ENCODE measurements around the gene SCAP. TPM values are rescaled to one million over a fixed set of nuclear protein-coding genes. Genes with fewer than 3 reads are reported as not detected.
"Not testable (repeated sequence)": the region's sequence is repeated elsewhere in the genome, so short reads cannot be mapped to it uniquely, and the experiment has no call there.

SCAP gene
- total and polyA plus RNA-seq, 2 donors (not counting 1 experiment from before 2014, with no cell fraction given), result 55.8 to 113 TPM

GRCh38 chr3:47485812-47486211, 10.1 kb upstream of the SCAP start:
- Histone ChIP-seq H2AFZ (ENCODE audit: insufficient read depth, low read depth, low read length, poor library complexity, severe bottlenecking) (no peak overlapping the region), H4K20me1 (ENCODE audit: control insufficient read depth, insufficient read depth, low read length, poor library complexity, severe bottlenecking) (no peaks in the 10 kb centered on the region), H3K4me2 (replicated peaks; ENCODE audit: low read depth, low read length, poor library complexity, severe bottlenecking) (no peak overlapping the region), H3K27ac (ENCODE audit: low read length in 2 of 2) (no peak overlapping the region), H3K4me1 (ENCODE audit: control insufficient read depth in 2 of 2, insufficient read depth in 2 of 2, low read length in 2 of 2) (peaks cover under 1 to 6% of the 10 kb centered on the region in 2 donors), H3K9me3 (ENCODE audit: control extremely low read depth in 1 of 3, control insufficient read depth in 2 of 3, insufficient read depth in 1 of 3, low read length in 2 of 3) (no peaks in the 10 kb centered on the region), H3K27me3 (replicated peaks in 1 of 4; ENCODE audit: control extremely low read depth in 1 of 4, control insufficient read depth in 3 of 4, insufficient read depth in 4 of 4, low read length in 3 of 4) (no peaks in the 10 kb centered on the region), H3K36me3 (replicated peaks in 1 of 2; ENCODE audit: control extremely low read depth in 1 of 2, control insufficient read depth in 1 of 2, extremely low read depth in 1 of 2, insufficient read depth in 2 of 2, low read length in 1 of 2) (peaks cover 1 to 3% of the 10 kb centered on the region in 2 experiments), H3K79me2 (ENCODE audit: control insufficient read depth, insufficient read depth, low read length) (no peaks in the 10 kb centered on the region), H3K9ac (ENCODE audit: low read length) (no peak overlapping the region), H3K4me3 (ENCODE audit: control extremely low read depth in 1 of 5, extremely low read depth in 1 of 5, insufficient read depth in 1 of 5, low read depth in 2 of 5, low read length in 4 of 5) (no peak overlapping the region)
- ATAC-seq (ENCODE audit: low read depth), result no peak
- ChIA-PET POLR2A (interaction anchor here (0.7 kb wide), 1 partner anchor 694 kb away, joined by 6 read pairs; no protein-coding TSS in a partner anchor), CTCF (no interaction called here)
- Mint-ChIP-seq H3K4me1 (peaks cover under 1% of the 10 kb centered on the region), H3K27me3 (no peaks in the 10 kb centered on the region), H3K9me3 (ENCODE audit: insufficient read depth) (no peaks in the 10 kb centered on the region), H3K27ac (no peak overlapping the region), H3K4me3 (no peak overlapping the region)
- WGBS (ENCODE audit: insufficient coverage), result no CpG with 5 or more reads among the region's 3 CpGs
- no peak for DNase-seq
- intact Hi-C loops (cut with micrococcal nuclease), result no loop called here
- no peak for TF ChIP-seq EZH2 (IDR thresholded peaks at IDR 0.05; ENCODE audit: borderline replicate concordance, insufficient read depth, low read depth, low read length, poor library complexity, severe bottlenecking)
- no peak for TF ChIP-seq CTCF (IDR thresholded peaks at IDR 0.05)

- Histone ChIP-seq H3K4me2 (replicated peaks; ENCODE audit: low read depth, low read length, poor library complexity, severe bottlenecking) (no peak overlapping the region), H4K20me1 (ENCODE audit: control insufficient read depth, insufficient read depth, low read length, poor library complexity, severe bottlenecking) (no peaks in the 10 kb centered on the region), H3K27ac (ENCODE audit: low read length in 2 of 2) (no peak overlapping the region), H3K4me3 (ENCODE audit: control extremely low read depth in 1 of 5, extremely low read depth in 1 of 5, insufficient read depth in 1 of 5, low read depth in 2 of 5, low read length in 4 of 5) (no peak overlapping the region), H3K4me1 (ENCODE audit: control insufficient read depth in 2 of 2, insufficient read depth in 2 of 2, low read length in 2 of 2) (no peaks in the 10 kb centered on the region), H2AFZ (ENCODE audit: insufficient read depth, low read depth, low read length, poor library complexity, severe bottlenecking) (no peak overlapping the region), H3K27me3 (replicated peaks in 1 of 4; ENCODE audit: control extremely low read depth in 1 of 4, control insufficient read depth in 3 of 4, insufficient read depth in 4 of 4, low read length in 3 of 4) (no peaks in the 10 kb centered on the region), H3K36me3 (replicated peaks in 1 of 2; ENCODE audit: control extremely low read depth in 1 of 2, control insufficient read depth in 1 of 2, extremely low read depth in 1 of 2, insufficient read depth in 2 of 2, low read length in 1 of 2) (peaks cover 1 to 3% of the 10 kb centered on the region in 2 experiments), H3K9ac (ENCODE audit: low read length) (no peak overlapping the region), H3K79me2 (ENCODE audit: control insufficient read depth, insufficient read depth, low read length) (no peaks in the 10 kb centered on the region), H3K9me3 (ENCODE audit: control extremely low read depth in 1 of 3, control insufficient read depth in 2 of 3, insufficient read depth in 1 of 3, low read length in 2 of 3) (no peaks in the 10 kb centered on the region)
- Mint-ChIP-seq H3K27me3 (no peaks in the 10 kb centered on the region), H3K9me3 (ENCODE audit: insufficient read depth) (no peaks in the 10 kb centered on the region), H3K4me3 (no peak overlapping the region), H3K4me1 (peaks cover 3% of the 10 kb centered on the region), H3K27ac (no peak overlapping the region)
- ATAC-seq (ENCODE audit: low read depth) (no peak), DNase-seq (no peak)
- CTCF ChIA-PET, result interaction anchor here (0.6 kb wide), 1 partner anchor 73 kb away, joined by 3 read pairs; no protein-coding TSS in a partner anchor
- no peak for TF ChIP-seq EZH2 (IDR thresholded peaks at IDR 0.05; ENCODE audit: borderline replicate concordance, insufficient read depth, low read depth, low read length, poor library complexity, severe bottlenecking)
- TF ChIP-seq CTCF (IDR thresholded peaks at IDR 0.05), result no peak
- intact Hi-C loops (cut with micrococcal nuclease), result no loop called here
- POLR2A ChIA-PET, result no interaction called here
- no CpG with 5 or more reads among the region's 2 CpGs for WGBS (ENCODE audit: insufficient coverage)
Observed at GRCh38 chr3:47482366-47482765, 6.6 kb upstream of the SCAP start.

GRCh38 chr3:47481763-47482162, 6.0 kb upstream of the SCAP start:
- H3K27ac ChIP-seq (ENCODE audit: low read length in 2 of 2); DNase-seq; H3K27me3 Mint-ChIP-seq; H4K20me1 ChIP-seq (ENCODE audit: control insufficient read depth, insufficient read depth, low read length, poor library complexity, severe bottlenecking); H3K4me3 ChIP-seq (ENCODE audit: control extremely low read depth in 1 of 5, extremely low read depth in 1 of 5, insufficient read depth in 1 of 5, low read depth in 2 of 5, low read length in 4 of 5); H3K9me3 ChIP-seq (ENCODE audit: control extremely low read depth in 1 of 3, control insufficient read depth in 2 of 3, insufficient read depth in 1 of 3, low read length in 2 of 3); ATAC-seq (ENCODE audit: low read depth); H3K27ac Mint-ChIP-seq; H3K9me3 Mint-ChIP-seq (ENCODE audit: insufficient read depth); H3K4me1 Mint-ChIP-seq; H2AFZ ChIP-seq (ENCODE audit: insufficient read depth, low read depth, low read length, poor library complexity, severe bottlenecking); H3K9ac ChIP-seq (ENCODE audit: low read length); H3K27me3 ChIP-seq (replicated peaks in 1 of 4; ENCODE audit: control extremely low read depth in 1 of 4, control insufficient read depth in 3 of 4, insufficient read depth in 4 of 4, low read length in 3 of 4); H3K4me1 ChIP-seq (ENCODE audit: control insufficient read depth in 2 of 2, insufficient read depth in 2 of 2, low read length in 2 of 2); POLR2A ChIA-PET; H3K4me2 ChIP-seq (replicated peaks; ENCODE audit: low read depth, low read length, poor library complexity, severe bottlenecking); intact Hi-C loops (cut with micrococcal nuclease); H3K4me3 Mint-ChIP-seq; CTCF ChIA-PET; H3K79me2 ChIP-seq (ENCODE audit: control insufficient read depth, insufficient read depth, low read length); H3K36me3 ChIP-seq (replicated peaks in 1 of 2; ENCODE audit: control extremely low read depth in 1 of 2, control insufficient read depth in 1 of 2, extremely low read depth in 1 of 2, insufficient read depth in 2 of 2, low read length in 1 of 2): not testable (repeated sequence)
- 100% methylated on average over 3 of the region's 4 CpGs for WGBS (ENCODE audit: insufficient coverage)

Measured in B cell (primary cell).